IPS-18a (cell line): Measurements from ENCODE around the gene PHC2.

Experiments
- H3K27ac ChIP-seq: one replicate; pipeline ENCODE4 v1.5.1; 2013; ENCODE audit warnings: low read length
- H3K27me3 ChIP-seq: one replicate; pipeline ENCODE4 v1.6.1; 2013; ENCODE audit warnings: mild to moderate bottlenecking, low read length; ENCODE audit not compliant: control insufficient read depth, insufficient read depth
- H3K36me3 ChIP-seq: one replicate; pipeline ENCODE4 v1.6.1; 2013; ENCODE audit warnings: low read depth, low read length; ENCODE audit not compliant: control insufficient read depth
- H3K4me1 ChIP-seq: one replicate; pipeline ENCODE4 v1.6.1; 2013; ENCODE audit warnings: low read depth, low read length; ENCODE audit not compliant: control insufficient read depth
- H3K4me3 ChIP-seq: one replicate; pipeline ENCODE4 v1.5.1; 2013; ENCODE audit warnings: low read length
- H3K9ac ChIP-seq: one replicate; pipeline ENCODE4 v1.6.1; 2013; ENCODE audit warnings: mild to moderate bottlenecking, low read length, moderate library complexity
- H3K9me3 ChIP-seq: one replicate; pipeline ENCODE4 v1.6.1; 2013; ENCODE audit warnings: low read depth, low read length; ENCODE audit not compliant: control insufficient read depth

The PHC2 gene

GRCh38 chr1:33342041-33342723 is 88.7 kb downstream of the PHC2 start:
- no peaks in the 10 kb centered on the region for H3K36me3 ChIP-seq
- peaks cover 83% of the 10 kb centered on the region for H3K4me1 ChIP-seq
- H3K9ac ChIP-seq, result peak overlapping the region; percentile 10
- H3K27ac ChIP-seq, result peak overlapping the region; percentile 40
- H3K9me3 ChIP-seq, result no peaks in the 10 kb centered on the region
- peak overlapping the region; percentile 42 for H3K4me3 ChIP-seq
- H3K27me3 ChIP-seq, result peaks cover 61% of the 10 kb centered on the region

GRCh38 chr1:33341190-33341589 is 89.7 kb downstream of the PHC2 start:
- no peak overlapping the region for H3K9ac ChIP-seq

GRCh38 chr1:33339413-33339812 is 91.5 kb downstream of the PHC2 start:
- no peaks in the 10 kb centered on the region for H3K36me3 ChIP-seq
- no peak overlapping the region for H3K9ac ChIP-seq
- H3K27me3 ChIP-seq, result peaks cover 40% of the 10 kb centered on the region
- H3K9me3 ChIP-seq, result no peaks in the 10 kb centered on the region
- peak overlapping the region; percentile 17 for H3K4me3 ChIP-seq
- peaks cover 69% of the 10 kb centered on the region for H3K4me1 ChIP-seq
- H3K27ac ChIP-seq, result no peak overlapping the region

More at GRCh38 chr1:33341190-33341589, 89.7 kb downstream of the PHC2 start:
- no peaks in the 10 kb centered on the region for H3K36me3 ChIP-seq
- peaks cover 78% of the 10 kb centered on the region for H3K4me1 ChIP-seq
- no peak overlapping the region for H3K27ac ChIP-seq
- H3K4me3 ChIP-seq, result no peak overlapping the region
- H3K27me3 ChIP-seq, result peaks cover 53% of the 10 kb centered on the region
- H3K9me3 ChIP-seq, result no peaks in the 10 kb centered on the region

GRCh38 chr1:33338440-33339211 is 92.3 kb downstream of the PHC2 start:
- peak overlapping the region; percentile 10 for H3K9ac ChIP-seq
- H3K9me3 ChIP-seq, result no peaks in the 10 kb centered on the region
- H3K27ac ChIP-seq, result peak overlapping the region; percentile 26
- peaks cover 33% of the 10 kb centered on the region for H3K27me3 ChIP-seq
- peak overlapping the region; percentile 17 for H3K4me3 ChIP-seq
- H3K4me1 ChIP-seq, result peaks cover 63% of the 10 kb centered on the region
- H3K36me3 ChIP-seq, result peaks cover 3% of the 10 kb centered on the region

- peaks cover 3% of the 10 kb centered on the region for H3K36me3 ChIP-seq
- H3K27ac ChIP-seq, result no peak overlapping the region
- peak overlapping the region; percentile 10 for H3K9ac ChIP-seq
- no peaks in the 10 kb centered on the region for H3K9me3 ChIP-seq
- H3K4me1 ChIP-seq, result peaks cover 60% of the 10 kb centered on the region
- peak overlapping the region; percentile 17 for H3K4me3 ChIP-seq
- H3K27me3 ChIP-seq, result peaks cover 30% of the 10 kb centered on the region
These were observed 92.9 kb downstream of the PHC2 start for GRCh38 chr1:33338048-33338439.

GRCh38 chr1:33337441-33337840 is 93.5 kb downstream of the PHC2 start:
- Histone ChIP-seq H3K27ac (no peak overlapping the region), H3K36me3 (peaks cover 3% of the 10 kb centered on the region), H3K9me3 (no peaks in the 10 kb centered on the region), H3K4me3 (no peak overlapping the region), H3K9ac (no peak overlapping the region), H3K4me1 (peaks cover 54% of the 10 kb centered on the region), H3K27me3 (peaks cover 30% of the 10 kb centered on the region)

- H3K4me1 ChIP-seq, result peaks cover 46% of the 10 kb centered on the region
- H3K9me3 ChIP-seq, result no peaks in the 10 kb centered on the region
- peaks cover 5% of the 10 kb centered on the region for H3K36me3 ChIP-seq
- H3K9ac ChIP-seq, result no peak overlapping the region
- H3K27ac ChIP-seq, result no peak overlapping the region
- peaks cover 30% of the 10 kb centered on the region for H3K27me3 ChIP-seq
- no peak overlapping the region for H3K4me3 ChIP-seq
These were observed 94.3 kb downstream of the PHC2 start for GRCh38 chr1:33336580-33336979.

GRCh38 chr1:33335020-33335419 is 95.9 kb downstream of the PHC2 start:
- H3K4me1 ChIP-seq, result peaks cover 33% of the 10 kb centered on the region
- H3K27me3 ChIP-seq, result peaks cover 27% of the 10 kb centered on the region
- peaks cover 17% of the 10 kb centered on the region for H3K36me3 ChIP-seq
- no peak overlapping the region for H3K9ac ChIP-seq
- no peaks in the 10 kb centered on the region for H3K9me3 ChIP-seq
- no peak overlapping the region for H3K4me3 ChIP-seq
- H3K27ac ChIP-seq, result no peak overlapping the region

- Histone ChIP-seq H3K4me3 (no peak overlapping the region), H3K27ac (no peak overlapping the region), H3K27me3 (peaks cover 18% of the 10 kb centered on the region), H3K9me3 (no peaks in the 10 kb centered on the region), H3K9ac (no peak overlapping the region), H3K36me3 (peaks cover 23% of the 10 kb centered on the region), H3K4me1 (peaks cover 24% of the 10 kb centered on the region)
These were observed 96.8 kb downstream of the PHC2 start for GRCh38 chr1:33334081-33334552.

- Histone ChIP-seq H3K9me3 (no peaks in the 10 kb centered on the region), H3K27ac (no peak overlapping the region), H3K27me3 (peaks cover 9% of the 10 kb centered on the region), H3K4me1 (peaks cover 11% of the 10 kb centered on the region), H3K9ac (no peak overlapping the region), H3K36me3 (peaks cover 34% of the 10 kb centered on the region), H3K4me3 (no peak overlapping the region)
These were observed 98.0 kb downstream of the PHC2 start for GRCh38 chr1:33332881-33333280.

GRCh38 chr1:33332357-33332789 is 98.5 kb downstream of the PHC2 start:
- Histone ChIP-seq H3K27ac (no peak overlapping the region), H3K4me3 (no peak overlapping the region), H3K27me3 (peaks cover 4% of the 10 kb centered on the region), H3K4me1 (peaks cover 6% of the 10 kb centered on the region), H3K36me3 (peaks cover 38% of the 10 kb centered on the region), H3K9me3 (no peaks in the 10 kb centered on the region), H3K9ac (no peak overlapping the region)
